ENCODE data around the gene MTFMT.

Gene MTFMT

GRCh38 chr15:65006876-65007275 lies 22.6 kb downstream of the MTFMT start:
- H3K27me3 ChIP-seq (replicated peaks), result no peaks in the 10 kb centered on the region

DNA sequence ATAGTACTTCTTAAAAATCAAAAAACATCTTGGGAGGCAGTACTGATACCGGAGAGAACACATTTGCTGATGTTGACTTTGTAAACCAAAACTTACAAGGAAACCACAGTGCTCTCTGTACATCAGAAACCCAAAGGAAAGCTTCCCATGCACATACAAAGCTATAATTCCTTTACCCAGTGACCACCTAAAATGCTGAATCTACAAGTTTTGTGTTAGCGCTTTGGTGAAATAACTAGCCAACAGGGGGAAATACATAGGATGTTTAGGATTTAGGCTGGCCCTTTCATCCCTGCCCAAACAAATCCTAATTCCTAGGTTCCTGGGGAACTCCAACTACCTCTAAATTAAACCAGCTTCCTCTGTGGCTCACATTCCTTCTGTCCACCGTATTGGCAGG lies 24.4 kb downstream of the MTFMT start:
- Histone ChIP-seq H3K36me3 (replicated peaks) (peaks cover 4% of the 10 kb centered on the region), H3K4me3 (ENCODE audit: low read depth, low read length) (no peak overlapping the region), H3K27ac (no peak overlapping the region), H3K27me3 (replicated peaks) (no peaks in the 10 kb centered on the region)
- no peak for DNase-seq
- TF ChIP-seq, protein P1, sequence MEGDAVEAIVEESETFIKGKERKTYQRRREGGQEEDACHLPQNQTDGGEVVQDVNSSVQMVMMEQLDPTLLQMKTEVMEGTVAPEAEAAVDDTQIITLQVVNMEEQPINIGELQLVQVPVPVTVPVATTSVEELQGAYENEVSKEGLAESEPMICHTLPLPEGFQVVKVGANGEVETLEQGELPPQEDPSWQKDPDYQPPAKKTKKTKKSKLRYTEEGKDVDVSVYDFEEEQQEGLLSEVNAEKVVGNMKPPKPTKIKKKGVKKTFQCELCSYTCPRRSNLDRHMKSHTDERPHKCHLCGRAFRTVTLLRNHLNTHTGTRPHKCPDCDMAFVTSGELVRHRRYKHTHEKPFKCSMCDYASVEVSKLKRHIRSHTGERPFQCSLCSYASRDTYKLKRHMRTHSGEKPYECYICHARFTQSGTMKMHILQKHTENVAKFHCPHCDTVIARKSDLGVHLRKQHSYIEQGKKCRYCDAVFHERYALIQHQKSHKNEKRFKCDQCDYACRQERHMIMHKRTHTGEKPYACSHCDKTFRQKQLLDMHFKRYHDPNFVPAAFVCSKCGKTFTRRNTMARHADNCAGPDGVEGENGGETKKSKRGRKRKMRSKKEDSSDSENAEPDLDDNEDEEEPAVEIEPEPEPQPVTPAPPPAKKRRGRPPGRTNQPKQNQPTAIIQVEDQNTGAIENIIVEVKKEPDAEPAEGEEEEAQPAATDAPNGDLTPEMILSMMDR (IDR thresholded peaks at IDR 0.05; ENCODE audit: low read depth, low read length, missing control alignments), result no peak
- in situ Hi-C loops (cut with HindIII; ENCODE audit: low pct_ligation_motif_present, low sequenced_read_pairs), result no loop called here

More at GRCh38 chr15:65006876-65007275, 22.6 kb downstream of the MTFMT start:
- H3K36me3 ChIP-seq (replicated peaks), result peaks cover 4% of the 10 kb centered on the region
- no peak overlapping the region for H3K27ac ChIP-seq
- H3K4me3 ChIP-seq (ENCODE audit: low read depth, low read length), result no peak overlapping the region
- no peak for DNase-seq
- in situ Hi-C loops (cut with HindIII; ENCODE audit: low pct_ligation_motif_present, low sequenced_read_pairs), result no loop called here
- TF ChIP-seq, protein P1 (IDR thresholded peaks at IDR 0.05; ENCODE audit: low read depth, low read length, missing control alignments), result no peak

DNA sequence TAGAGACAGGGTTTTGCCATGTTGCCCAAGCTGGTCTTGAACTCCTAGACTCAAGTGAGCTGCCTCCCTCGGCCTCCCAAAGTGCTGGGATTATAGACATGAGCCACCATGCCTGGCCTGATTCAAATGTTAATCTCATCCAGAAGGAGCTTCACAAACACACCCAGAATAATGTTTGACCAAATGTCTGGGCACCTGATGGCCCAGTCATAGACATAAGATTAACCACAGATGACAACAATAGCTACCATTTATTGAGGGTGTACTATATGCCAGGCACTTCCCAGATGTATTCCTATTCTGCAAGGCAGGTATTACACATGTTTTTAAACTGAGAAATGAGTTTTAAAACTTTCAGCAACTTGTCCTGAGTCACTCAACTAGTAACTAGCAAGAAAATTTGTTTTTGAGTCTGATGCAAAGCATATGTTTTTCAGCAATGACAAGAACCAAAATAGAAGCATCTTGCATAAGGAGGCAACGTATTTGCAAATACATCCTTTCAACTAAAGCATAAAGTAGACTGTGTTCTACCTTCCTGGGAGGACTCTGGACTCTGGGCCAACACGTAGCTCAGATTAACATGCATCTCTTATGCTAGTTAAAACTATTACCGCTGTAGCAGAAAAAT lies 31.6 kb downstream of the MTFMT start:
- TF ChIP-seq, protein P1 (IDR thresholded peaks at IDR 0.05; ENCODE audit: low read depth, low read length, missing control alignments), result no peak
- no peak for DNase-seq
- Histone ChIP-seq H3K4me3 (ENCODE audit: low read depth, low read length) (no peak overlapping the region), H3K27ac (no peak overlapping the region), H3K27me3 (replicated peaks) (no peaks in the 10 kb centered on the region), H3K36me3 (replicated peaks) (peaks cover 2% of the 10 kb centered on the region)
- in situ Hi-C loops (cut with HindIII; ENCODE audit: low pct_ligation_motif_present, low sequenced_read_pairs), result no loop called here

GRCh38 chr15:64997066-64997465 lies 32.4 kb downstream of the MTFMT start:
- no peak for DNase-seq
- H3K4me3 ChIP-seq (ENCODE audit: low read depth, low read length), result no peak overlapping the region
- H3K27ac ChIP-seq, result no peak overlapping the region
- no peaks in the 10 kb centered on the region for H3K27me3 ChIP-seq (replicated peaks)
- no peaks in the 10 kb centered on the region for H3K36me3 ChIP-seq (replicated peaks)
- TF ChIP-seq, protein P1 (IDR thresholded peaks at IDR 0.05; ENCODE audit: low read depth, low read length, missing control alignments), result no peak
- in situ Hi-C loops (cut with HindIII; ENCODE audit: low pct_ligation_motif_present, low sequenced_read_pairs), result no loop called here

GRCh38 chr15:64993290-64993689 lies 36.1 kb downstream of the MTFMT start:
- no peak overlapping the region for H3K4me3 ChIP-seq (ENCODE audit: low read depth, low read length)
- no peaks in the 10 kb centered on the region for H3K36me3 ChIP-seq (replicated peaks)
- no peaks in the 10 kb centered on the region for H3K27me3 ChIP-seq (replicated peaks)
- TF ChIP-seq, protein P1 (IDR thresholded peaks at IDR 0.05; ENCODE audit: low read depth, low read length, missing control alignments), result no peak
- no peak for DNase-seq
- in situ Hi-C loops (cut with HindIII; ENCODE audit: low pct_ligation_motif_present, low sequenced_read_pairs), result no loop called here
- H3K27ac ChIP-seq, result no peak overlapping the region

Measured in brain microvascular endothelial cell (primary cell).